Subcutaneous adipose tissue (tissue), 4 donors: Measurements from ENCODE around the gene KIAA1217. TPM values are rescaled to one million over a fixed set of nuclear protein-coding genes. Genes with fewer than 3 reads are reported as not detected.

ENCODE experiments used
- CTCF ChIP-seq: fragments of 450-650 bp; IDR thresholded peaks from one replicate; pipeline ENCODE4 v1.5.1; 2016; ENCODE audit warnings: low read depth, mild to moderate bottlenecking, control low read depth, antibody characterized with exemption, moderate library complexity
- total RNA-seq, 4 donors: library from RNA; depleted of rRNA; stranded (reverse); fragments of >200 nt; gene quantifications; one replicate each; pipeline ENCODE4 v1.1.0, GENCODE V29; 2016

KIAA1217 gene
- total RNA-seq, 4 donors from 2014 or later = 10.7 to 91.6 (median 27.5) TPM

- no peak for TF ChIP-seq CTCF
These were observed 96.9 kb downstream of the KIAA1217 start for GRCh38 chr10:24305551-24306506.

- TF ChIP-seq CTCF = no peak
These were observed 97.6 kb downstream of the KIAA1217 start for GRCh38 chr10:24306507-24306875.

GRCh38 chr10:24307116-24307515 is 98.2 kb downstream of the KIAA1217 start:
- no peak for TF ChIP-seq CTCF

- no peak for TF ChIP-seq CTCF
These were observed 99.0 kb downstream of the KIAA1217 start for GRCh38 chr10:24307696-24308485.

- TF ChIP-seq CTCF = no peak
These were observed 101.2 kb downstream of the KIAA1217 start for GRCh38 chr10:24310104-24310503.

GRCh38 chr10:24311888-24312287 is 103.0 kb downstream of the KIAA1217 start:
- TF ChIP-seq CTCF = no peak

- TF ChIP-seq CTCF = no peak
These were observed 104.3 kb downstream of the KIAA1217 start for GRCh38 chr10:24313283-24313682.
